Activated effector memory CD4-positive, alpha-beta T cell treated with Interleukin-2 at 50 U/mL for 16 hours (primary cell): ENCODE results near the gene GRIK3.

Experiments used
- DNase-seq: peaks from one replicate; pipeline ENCODE4 v3.0.0-alpha.2; 2020

GRIK3 gene

DNA sequence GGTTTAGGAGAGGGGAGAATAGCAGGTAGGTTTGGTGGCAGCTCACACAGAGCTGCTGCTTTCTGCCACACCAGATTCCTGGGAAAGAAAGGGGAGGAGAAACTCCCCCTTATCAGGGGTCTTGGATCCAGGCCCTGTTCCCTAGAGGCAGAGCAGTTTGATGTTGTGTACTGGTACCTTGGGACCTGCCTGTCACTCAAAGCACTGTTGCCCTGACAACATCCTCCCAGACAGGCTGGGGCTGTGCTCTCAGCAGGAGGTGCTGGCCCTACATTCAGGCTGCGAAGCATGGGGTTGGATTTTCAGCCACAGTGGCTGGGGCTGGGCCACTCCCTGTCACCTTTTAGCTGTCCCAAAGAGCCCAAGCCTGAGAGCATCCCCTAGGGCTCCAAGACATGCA is 188.0 kb downstream of the GRIK3 start:
- no peak for DNase-seq

- no peak for DNase-seq
Observed at GRCh38 chr1:36845802-36846201, 188.5 kb downstream of the GRIK3 start.

- DNase-seq = no peak
Observed at GRCh38 chr1:36844917-36845316, 189.4 kb downstream of the GRIK3 start.

- DNase-seq = no peak
Observed at GRCh38 chr1:36843906-36844610, 190.3 kb downstream of the GRIK3 start.

DNA sequence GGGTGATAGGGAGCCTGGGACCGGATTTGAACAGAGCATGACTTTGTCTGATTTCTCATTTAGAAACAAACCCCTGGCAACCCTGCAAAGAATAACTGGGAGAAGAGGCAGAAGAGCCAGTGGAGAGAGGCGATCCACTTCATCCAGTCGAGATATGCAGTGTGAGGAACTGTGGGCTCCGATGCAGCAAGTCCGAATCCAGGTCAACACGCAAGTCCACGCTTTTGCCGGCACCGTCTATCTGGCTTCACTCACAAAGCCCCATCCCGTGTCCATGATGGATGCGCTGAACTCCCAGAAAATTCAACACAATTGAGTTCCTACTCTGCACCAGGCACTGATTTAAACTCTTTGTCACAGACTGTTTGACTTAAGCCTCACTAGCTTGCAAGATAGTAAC is 191.3 kb downstream of the GRIK3 start:
- DNase-seq = no peak

DNA sequence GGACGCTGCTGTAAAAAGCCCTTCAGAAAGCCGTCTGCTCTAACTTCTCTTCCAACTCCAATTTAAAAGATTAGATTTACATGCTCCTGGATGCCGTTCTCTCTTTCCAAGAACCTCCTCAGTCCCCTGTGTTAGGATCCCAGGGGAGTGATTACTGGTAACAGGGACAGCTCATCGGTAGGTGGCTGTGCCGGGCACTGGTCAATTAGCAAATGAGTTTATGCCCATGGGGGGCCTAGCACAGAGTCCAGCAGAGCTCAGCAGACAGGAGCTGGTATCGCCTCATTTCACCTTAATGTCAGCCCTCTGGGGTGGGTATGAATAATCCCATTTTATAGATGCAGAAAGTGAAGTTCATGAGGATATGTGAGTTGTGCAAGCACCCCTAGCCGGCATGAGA is 191.9 kb downstream of the GRIK3 start:
- DNase-seq = no peak

GRCh38 chr1:36839485-36839884 is 194.8 kb downstream of the GRIK3 start:
- no peak for DNase-seq

DNA sequence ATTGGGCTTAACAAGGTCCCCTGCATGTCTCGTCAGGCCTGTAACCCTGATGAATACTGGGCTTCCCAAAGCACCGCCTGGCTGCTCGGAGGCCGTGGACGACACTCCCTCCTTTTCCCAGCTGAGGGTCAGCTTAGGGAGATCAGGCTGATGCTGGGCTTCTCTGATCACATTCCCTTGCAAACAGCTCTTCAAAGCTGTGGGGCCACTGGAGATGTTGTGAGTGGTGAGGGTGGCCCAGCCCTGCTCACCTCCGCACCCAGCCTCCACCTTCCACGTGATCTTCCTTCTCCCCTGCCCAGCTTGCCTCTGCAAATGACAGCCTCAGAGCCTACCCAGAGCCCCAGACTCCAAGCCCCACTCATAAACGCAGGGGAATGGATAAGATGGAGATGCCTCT is 195.4 kb downstream of the GRIK3 start:
- DNase-seq = no peak

GRCh38 chr1:36836916-36837315 is 197.4 kb downstream of the GRIK3 start:
- no peak for DNase-seq

DNA sequence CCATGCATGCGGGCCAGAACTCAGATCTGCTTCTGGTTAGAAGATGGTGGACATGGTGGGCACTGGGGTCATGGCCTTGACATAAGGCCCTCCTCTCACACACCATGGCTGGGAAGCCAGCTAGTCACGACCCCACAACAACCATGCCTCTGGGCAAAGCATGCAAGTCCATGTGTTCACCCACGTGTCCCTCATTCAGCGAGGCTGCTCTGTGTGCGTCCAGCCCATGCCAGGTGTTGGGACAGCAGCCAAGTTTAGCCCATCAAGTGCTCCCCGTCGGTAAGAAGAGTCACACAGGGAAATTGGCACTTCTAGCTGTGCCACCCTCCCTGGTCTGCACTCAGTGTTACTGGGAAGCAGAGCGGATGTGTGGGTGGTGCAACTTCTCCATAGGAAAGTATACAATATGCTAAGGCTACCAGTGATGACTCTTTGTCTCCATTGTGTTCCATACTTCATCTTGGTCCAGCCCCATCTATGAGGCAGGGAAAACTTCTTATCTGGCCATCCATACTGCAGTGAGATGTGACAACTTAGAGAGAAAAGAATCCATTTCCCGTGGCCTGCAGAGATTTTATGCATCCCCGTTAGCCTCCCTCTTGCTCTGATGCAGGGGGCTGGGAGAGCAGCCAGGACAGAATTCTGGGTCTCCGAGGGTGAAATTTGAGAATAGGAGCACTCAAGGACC is 198.0 kb downstream of the GRIK3 start:
- no peak for DNase-seq

- DNase-seq = no peak
Observed at GRCh38 chr1:36835696-36836095, 198.6 kb downstream of the GRIK3 start.

DNA sequence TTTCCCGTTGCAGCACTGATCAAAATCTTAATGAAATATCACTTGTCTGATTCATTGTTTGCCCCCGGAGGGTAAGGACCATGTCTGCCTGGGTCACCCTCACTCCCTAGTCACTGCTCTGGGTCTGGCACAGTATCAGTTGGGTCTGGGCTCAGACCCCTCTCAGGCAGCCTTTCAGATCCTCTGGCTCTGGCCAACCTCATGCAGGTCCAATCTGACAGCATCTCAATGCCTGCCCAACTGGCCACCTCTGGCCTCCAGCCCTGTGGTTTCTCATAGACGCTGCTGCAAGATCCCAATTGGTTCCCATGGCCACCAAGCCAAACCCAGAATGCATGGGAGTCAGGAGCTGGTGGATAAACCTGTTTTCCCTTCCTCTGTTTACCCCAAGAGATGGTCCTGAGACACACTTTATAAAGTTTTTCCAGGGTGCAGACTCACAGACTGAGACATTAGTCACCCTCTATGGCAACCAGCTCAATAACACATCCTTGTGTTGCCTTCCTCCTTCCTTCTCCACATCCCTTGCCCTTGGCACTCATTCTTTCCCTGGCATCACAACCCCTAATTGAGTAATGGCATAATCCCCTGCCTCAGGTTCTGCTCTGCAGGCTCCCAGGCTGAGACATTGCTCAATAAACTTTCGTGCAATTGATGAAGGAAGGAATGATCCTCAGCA is 199.2 kb downstream of the GRIK3 start:
- DNase-seq = no peak

DNA sequence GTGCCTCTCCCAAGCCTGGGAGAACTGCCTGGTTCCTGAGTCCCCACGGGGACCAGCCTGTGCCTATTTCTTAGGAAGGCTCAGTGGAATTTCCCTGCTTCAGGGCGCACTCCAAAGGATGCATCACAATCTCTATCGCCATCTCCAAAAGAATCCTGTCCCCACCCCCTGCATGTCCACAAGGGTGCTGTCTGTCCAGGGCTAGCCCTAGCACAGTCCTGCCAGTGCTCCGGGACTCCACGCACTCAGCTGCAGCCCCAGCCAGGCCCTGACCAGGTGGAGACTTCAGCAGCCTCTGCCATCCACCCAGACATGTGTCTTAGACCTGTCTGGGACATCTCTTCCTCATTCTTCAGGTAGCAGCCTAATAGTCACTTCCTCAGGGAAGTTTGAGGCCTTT is 199.7 kb downstream of the GRIK3 start:
- no peak for DNase-seq

- DNase-seq = no peak
Observed at GRCh38 chr1:36831186-36831810, 203.0 kb downstream of the GRIK3 start.

DNA sequence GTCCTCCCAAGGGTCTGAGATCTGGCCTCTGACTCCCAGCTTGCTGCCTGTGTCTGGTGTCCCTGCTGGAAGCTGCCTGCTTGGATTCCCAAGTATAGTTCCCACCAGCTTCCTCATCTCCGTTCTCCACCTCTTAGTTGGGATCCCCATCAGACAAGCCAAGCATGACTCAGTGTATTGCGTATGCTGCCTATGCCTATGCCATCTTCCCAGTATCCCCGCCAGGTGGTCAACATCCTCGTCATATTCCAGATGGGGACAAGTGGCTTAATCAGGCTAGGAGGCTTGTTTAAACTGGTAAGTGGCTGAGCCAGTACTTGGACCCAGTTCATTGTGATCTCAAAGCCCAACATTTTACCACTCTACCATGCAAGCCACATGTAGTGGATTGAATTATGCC is 204.4 kb downstream of the GRIK3 start:
- no peak for DNase-seq

GRCh38 chr1:36829066-36829465 is 205.2 kb downstream of the GRIK3 start:
- DNase-seq = no peak

DNA sequence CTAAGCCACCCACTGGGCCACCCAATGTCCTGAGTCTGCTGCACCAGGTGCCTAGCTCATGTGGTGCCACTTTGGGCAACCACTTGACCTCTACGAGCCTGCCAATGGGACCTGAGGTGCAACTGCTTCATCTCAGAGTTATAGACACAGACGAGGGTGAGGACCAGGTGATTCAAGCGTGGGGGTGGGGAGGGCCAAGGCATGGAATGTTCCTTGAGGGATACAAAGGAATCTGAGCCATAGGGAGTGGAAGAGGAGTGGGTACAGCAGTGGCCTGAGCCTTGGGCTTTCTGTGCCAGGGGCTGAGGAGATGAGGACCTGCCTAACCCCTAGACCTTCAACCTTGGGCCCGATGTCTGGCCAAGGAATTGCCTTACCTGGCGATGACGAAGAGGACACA is 209.1 kb downstream of the GRIK3 start:
- DNase-seq = no peak

- no peak for DNase-seq
Observed at GRCh38 chr1:36824390-36824861, 209.9 kb downstream of the GRIK3 start.

DNA sequence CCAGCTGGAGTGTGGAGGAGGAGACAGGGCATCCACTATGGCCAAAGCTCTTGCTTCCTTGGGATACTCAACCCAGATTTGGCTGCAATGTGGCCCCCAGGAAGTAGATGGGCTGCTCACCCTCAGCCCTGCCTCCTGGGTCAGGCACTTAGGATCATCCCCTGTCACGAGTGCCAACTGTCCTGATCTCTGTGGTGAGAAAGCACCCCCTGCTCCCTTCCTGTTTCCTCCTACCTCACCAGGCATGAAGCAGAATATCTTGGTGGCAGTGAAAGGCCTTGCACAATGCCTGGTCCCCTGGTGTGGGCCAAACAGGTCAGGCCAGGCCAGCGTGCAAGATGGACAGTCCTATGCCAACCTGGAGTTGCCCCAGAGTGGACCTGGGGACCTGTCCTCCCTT is 211.7 kb downstream of the GRIK3 start:
- DNase-seq = no peak

DNA sequence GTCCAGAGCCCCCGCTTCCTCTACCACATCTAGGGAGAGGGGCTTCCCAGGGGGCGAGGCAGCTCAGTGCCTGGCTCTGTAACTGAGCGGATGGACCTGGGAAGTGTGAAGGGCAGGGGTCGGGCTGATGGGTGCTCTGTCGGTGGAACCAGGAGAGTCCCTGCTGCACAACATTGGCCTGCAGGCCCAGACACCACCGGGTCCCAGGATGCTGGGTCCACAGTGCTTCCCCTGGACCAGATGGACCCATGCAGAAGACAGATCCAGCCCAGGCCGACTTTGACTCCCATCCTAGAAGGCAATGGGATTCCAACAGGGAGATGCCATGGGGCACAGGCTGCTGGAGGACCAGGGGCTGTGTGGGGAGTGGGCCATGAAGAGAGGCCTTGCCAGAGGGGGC is 212.9 kb downstream of the GRIK3 start:
- no peak for DNase-seq

GRCh38 chr1:36818771-36819170 is 215.5 kb downstream of the GRIK3 start:
- DNase-seq = no peak

DNA sequence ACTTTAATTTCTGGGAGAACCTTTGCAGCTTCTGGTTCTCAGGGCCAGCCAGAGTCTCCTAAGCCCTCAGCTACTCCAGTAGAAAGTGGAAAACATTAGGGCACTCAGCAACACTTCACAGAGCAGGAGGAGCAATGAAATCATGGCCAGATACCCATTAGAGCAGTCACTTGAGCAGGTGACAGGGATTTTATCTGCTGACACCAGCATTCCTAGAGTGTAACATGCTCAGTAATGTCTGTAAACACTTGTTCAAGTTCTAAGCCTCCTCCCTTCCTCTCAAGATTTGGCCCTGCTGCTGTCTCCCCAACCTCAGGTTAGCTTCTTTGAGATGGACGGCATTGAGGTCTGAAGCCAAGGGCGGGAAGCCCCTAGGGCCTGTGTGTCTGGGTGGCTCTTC is 218.0 kb downstream of the GRIK3 start:
- DNase-seq = no peak

- no peak for DNase-seq
Observed at GRCh38 chr1:36814774-36815173, 219.5 kb downstream of the GRIK3 start.

DNA sequence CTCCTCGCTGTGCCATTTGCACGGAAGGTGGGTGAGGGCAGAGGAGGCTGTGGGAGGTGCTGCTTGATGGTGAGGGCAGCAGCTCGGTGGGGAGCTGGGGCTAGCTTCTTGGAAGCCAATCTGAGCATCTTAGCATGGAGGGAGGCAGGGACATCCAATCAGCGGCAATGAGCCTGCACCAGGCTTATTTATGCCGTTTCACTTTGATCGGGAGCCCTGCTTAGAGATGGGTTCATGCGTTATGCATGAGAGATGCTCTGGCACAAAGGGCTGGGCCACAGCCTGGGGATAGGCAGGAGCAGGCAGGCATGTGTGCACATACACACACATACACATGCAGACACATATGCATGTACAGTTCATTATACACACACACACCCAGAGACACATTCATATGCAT is 220.2 kb downstream of the GRIK3 start:
- no peak for DNase-seq
